Measurements from ENCODE around the gene ETHE1.

DNA sequence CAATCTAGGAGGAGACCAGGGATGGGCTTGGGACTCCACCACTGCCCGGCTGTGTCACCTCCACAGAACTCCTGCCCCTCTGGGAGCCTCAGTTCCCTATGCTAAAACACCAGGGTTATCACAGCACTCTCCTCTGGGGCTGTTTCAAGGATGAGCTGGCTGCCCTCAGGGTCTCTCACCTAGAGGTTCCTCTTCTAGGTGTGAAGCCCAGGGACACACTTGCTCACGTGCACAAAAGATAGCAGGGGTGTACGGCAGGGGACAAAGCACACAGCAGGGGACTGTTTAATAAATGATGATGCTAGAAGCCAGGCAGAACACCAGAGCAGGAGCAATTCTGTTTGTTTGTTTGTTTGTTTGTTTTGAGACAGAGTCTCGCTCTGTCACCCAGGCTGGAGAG is 44.8 kb downstream of the ETHE1 start:
- TF ChIP-seq, protein P1, sequence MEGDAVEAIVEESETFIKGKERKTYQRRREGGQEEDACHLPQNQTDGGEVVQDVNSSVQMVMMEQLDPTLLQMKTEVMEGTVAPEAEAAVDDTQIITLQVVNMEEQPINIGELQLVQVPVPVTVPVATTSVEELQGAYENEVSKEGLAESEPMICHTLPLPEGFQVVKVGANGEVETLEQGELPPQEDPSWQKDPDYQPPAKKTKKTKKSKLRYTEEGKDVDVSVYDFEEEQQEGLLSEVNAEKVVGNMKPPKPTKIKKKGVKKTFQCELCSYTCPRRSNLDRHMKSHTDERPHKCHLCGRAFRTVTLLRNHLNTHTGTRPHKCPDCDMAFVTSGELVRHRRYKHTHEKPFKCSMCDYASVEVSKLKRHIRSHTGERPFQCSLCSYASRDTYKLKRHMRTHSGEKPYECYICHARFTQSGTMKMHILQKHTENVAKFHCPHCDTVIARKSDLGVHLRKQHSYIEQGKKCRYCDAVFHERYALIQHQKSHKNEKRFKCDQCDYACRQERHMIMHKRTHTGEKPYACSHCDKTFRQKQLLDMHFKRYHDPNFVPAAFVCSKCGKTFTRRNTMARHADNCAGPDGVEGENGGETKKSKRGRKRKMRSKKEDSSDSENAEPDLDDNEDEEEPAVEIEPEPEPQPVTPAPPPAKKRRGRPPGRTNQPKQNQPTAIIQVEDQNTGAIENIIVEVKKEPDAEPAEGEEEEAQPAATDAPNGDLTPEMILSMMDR (IDR thresholded peaks at IDR 0.05): no peak
- no peak for TF ChIP-seq POLR2A (IDR thresholded peaks at IDR 0.05)
